Measurements from ENCODE around the gene ZNHIT2. TPM values are rescaled to one million over a fixed set of nuclear protein-coding genes. Genes with fewer than 3 reads are reported as not detected.

The ZNHIT2 gene
- total RNA-seq, 1 donor from 2014 or later: 11.9 TPM

GRCh38 chr11:65134952-65135632 is 17.6 kb upstream of the ZNHIT2 start:
- intact Hi-C loops (cut with micrococcal nuclease): loop anchor here (1.0 to 5.0 kb wide), 12 partner anchors 13 to 392 kb away; partner anchors contain the start of genes ATG2A, CAPN1, DPF2 and FAU

- intact Hi-C loops (cut with micrococcal nuclease): loop anchor here (1.0 to 5.0 kb wide), 4 partner anchors 12 to 393 kb away; partner anchors contain the start of genes ATG2A, FAU, MRPL49 and POLA2
Observed at GRCh38 chr11:65134240-65134951, 16.9 kb upstream of the ZNHIT2 start, which contains the start of gene SYVN1. TSS of gene SYVN1 (minus strand) at chr11:65134519. CDS start at chr11:65133601, 918 bp downstream.

GRCh38 chr11:65133724-65134123 is 16.2 kb upstream of the ZNHIT2 start:
- intact Hi-C loops (cut with micrococcal nuclease): loop anchor here (1.0 to 5.0 kb wide), 4 partner anchors 11 to 394 kb away; partner anchors contain the start of genes ATG2A, FAU, MRPL49 and POLA2

- intact Hi-C loops (cut with micrococcal nuclease): loop anchor here (5.0 kb wide), 1 partner anchor 394 kb away; the partner anchor contains the start of gene SCYL1
Observed at GRCh38 chr11:65132988-65133700, 15.6 kb upstream of the ZNHIT2 start.

- intact Hi-C loops (cut with micrococcal nuclease): loop anchor here (5.0 kb wide), 1 partner anchor 395 kb away; the partner anchor contains the start of gene SCYL1
Observed at GRCh38 chr11:65132238-65132987, 14.9 kb upstream of the ZNHIT2 start.

GRCh38 chr11:65131895-65132237 is 14.4 kb upstream of the ZNHIT2 start:
- intact Hi-C loops (cut with micrococcal nuclease): loop anchor here (5.0 kb wide), 1 partner anchor 395 kb away; the partner anchor contains the start of gene SCYL1

- intact Hi-C loops (cut with micrococcal nuclease): loop anchor here (5.0 kb wide), 1 partner anchor 396 kb away; the partner anchor contains the start of gene SCYL1
Observed at GRCh38 chr11:65131417-65131776, 13.9 kb upstream of the ZNHIT2 start.

- intact Hi-C loops (cut with micrococcal nuclease): loop anchor here (5.0 kb wide), 1 partner anchor 396 kb away; the partner anchor contains the start of gene SCYL1
Observed at GRCh38 chr11:65130631-65131416, 13.3 kb upstream of the ZNHIT2 start.

GRCh38 chr11:65129649-65130441 is 12.3 kb upstream of the ZNHIT2 start:
- intact Hi-C loops (cut with micrococcal nuclease): loop anchor here (5.0 to 10.0 kb wide), 2 partner anchors 397 to 1215 kb away; partner anchors contain the start of genes B4GAT1, BRMS1 and SCYL1

GRCh38 chr11:65128182-65129145 is 11.0 kb upstream of the ZNHIT2 start:
- intact Hi-C loops (cut with micrococcal nuclease): loop anchor here (10.0 kb wide), 1 partner anchor 1216 kb away; the partner anchor contains the start of genes B4GAT1 and BRMS1

GRCh38 chr11:65127473-65128181 is 10.1 kb upstream of the ZNHIT2 start:
- intact Hi-C loops (cut with micrococcal nuclease): loop anchor here (10.0 kb wide), 1 partner anchor 1217 kb away; the partner anchor contains the start of genes B4GAT1 and BRMS1

- intact Hi-C loops (cut with micrococcal nuclease): loop anchor here (10.0 kb wide), 1 partner anchor 1218 kb away; the partner anchor contains the start of genes B4GAT1 and BRMS1
Observed at GRCh38 chr11:65126624-65127274, 9.2 kb upstream of the ZNHIT2 start.

GRCh38 chr11:65125197-65126056 is 7.9 kb upstream of the ZNHIT2 start:
- intact Hi-C loops (cut with micrococcal nuclease): loop anchor here (10.0 kb wide), 1 partner anchor 1219 kb away; the partner anchor contains the start of genes B4GAT1 and BRMS1

GRCh38 chr11:65124480-65125196 is 7.1 kb upstream of the ZNHIT2 start:
- intact Hi-C loops (cut with micrococcal nuclease): loop anchor here (5.0 to 10.0 kb wide), 2 partner anchors 448 to 1220 kb away; partner anchors contain the start of genes B4GAT1, BRMS1, FAM89B and ZNRD2

All from T-helper 1 cell treated with Interleukin-12 subunit alpha and Interleukin-12 subunit beta and Interleukin-4 antibody, amounts not matched to agents 30 ng/mL and 1 ng/mL, for 36 hours (primary cell).